NCI-H345 (cell line): ENCODE data around the gene CLTCL1.

Experiments used
- DNase-seq: peaks from one replicate; lab custom pipeline; 2025; lab: John Stamatoyannopoulos, UW

The CLTCL1 gene

DNA sequence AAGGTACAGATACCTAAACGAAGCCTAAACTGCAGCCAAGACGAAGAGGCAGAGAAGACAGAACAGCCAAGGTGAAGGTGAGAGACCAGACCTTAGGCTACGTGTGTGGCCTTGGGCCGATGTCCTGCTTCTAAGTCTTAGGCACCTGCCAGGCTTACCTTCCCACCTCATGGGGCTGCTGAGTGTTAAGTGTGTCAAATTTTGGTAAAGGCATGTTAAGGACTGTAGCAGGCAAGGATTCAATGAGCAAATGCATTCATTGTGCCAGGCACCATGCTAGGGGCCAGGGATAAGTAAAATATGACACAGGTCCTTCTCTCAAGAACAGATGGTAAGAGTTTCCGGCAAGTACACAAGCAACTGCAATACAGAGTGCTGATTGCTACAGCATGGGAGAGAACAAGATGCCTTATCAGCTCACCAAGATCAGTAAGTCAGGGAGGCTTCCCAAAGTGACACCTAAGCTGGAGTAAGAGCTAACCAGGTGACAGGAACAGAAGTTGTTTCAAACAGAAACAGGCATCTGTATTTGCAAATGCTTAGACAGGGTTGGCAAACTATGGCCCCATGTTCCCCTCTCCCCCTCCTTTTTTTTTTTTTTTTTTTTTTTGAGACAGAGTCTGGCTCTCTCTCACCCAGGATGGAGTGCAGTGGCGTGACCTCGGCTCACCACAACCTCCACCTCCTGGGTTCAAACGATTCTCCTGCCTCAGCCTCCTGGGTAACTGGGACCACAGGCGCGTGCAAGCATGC is 46.7 kb downstream of the CLTCL1 start:
- DNase-seq = no peak

DNA sequence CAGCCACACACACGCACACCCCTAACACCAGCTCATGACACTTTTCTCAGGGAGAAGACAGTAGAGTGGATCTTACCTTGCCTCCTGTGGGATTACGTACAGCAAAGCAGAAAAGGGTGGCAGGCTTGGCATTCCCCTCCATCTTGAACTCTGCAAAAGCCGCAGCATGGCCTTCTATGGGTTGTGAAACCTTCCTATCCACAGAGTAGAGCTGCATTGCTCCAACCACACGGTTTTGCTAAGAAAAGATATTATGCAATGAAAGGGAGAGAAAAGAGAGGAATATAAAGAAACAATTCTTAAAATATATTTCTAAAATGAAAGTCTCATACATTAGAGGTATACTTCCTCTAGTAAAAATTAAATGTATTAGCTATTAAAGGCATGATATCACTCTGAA is 48.8 kb downstream of the CLTCL1 start:
- DNase-seq = no peak

DNA sequence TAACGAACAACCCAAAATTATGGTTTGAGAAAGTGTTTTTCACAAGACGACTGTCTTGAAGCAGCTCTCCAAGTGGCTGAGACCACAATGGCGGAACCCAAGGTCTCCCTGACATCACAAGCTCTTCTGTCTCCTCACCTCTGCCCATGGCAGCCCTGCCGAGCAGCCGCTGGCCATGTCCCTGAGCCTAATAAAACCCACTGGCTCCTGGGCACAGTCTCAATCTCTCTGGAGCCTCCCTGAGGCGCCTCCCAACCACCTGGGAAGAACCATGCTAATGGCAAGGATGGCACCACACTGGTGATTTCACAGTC is 50.0 kb downstream of the CLTCL1 start:
- DNase-seq = no peak

DNA sequence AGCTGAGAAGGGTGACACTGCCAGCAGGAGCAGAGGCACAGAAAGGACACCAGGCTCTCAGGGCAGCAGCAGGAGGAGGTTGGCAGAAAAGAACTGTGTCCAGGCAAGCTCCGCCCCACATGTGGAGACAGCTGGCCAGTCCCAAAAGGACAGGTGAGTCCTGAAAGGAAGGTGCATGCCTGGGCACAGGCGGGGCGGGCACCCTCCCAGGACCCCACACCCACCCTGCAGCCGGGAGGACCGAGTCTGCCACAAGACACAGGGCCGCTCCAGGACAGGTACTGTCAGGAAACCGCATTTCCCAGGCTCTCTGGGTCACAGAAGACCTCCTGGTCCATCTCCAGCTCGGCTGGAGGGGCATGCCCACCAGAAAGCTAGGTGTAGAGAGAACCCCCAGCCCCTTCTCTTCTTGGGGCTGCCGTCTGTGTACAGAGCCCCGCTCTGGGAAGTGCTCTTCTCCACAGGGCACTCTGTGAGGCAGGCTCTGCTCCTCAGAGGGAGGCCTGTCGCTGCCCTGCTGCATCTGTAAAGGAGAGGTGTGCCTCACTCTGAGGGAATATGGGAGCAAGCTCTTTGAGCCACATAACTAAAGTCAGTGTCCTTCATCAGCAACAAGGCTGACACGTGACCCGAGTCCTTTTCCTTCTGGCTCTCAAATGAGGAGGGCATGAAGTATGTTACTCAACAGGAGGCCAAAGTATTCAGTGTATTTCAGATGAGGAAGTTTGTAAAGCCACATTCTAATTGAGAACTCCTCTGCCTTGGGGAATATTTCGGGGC is 50.5 kb downstream of the CLTCL1 start:
- DNase-seq = no peak

DNA sequence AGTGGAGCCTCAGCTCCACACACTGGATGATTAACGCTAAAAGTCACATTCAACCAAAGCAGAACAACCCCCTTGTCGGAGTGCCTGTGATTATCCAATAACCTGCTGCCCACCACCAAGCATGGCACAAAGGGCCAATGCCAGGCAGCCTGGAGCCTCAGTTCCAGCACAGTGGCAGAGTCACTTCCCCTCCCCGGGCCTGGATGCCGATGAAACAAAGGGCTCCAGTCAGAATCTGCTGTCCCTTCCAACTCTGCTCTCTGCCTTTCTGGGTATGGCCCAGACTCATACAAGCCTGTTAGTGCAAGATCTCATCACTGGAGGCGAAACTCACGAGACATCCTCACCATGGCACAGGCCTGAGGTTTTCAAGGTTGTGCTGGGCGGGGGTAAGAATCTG is 52.1 kb downstream of the CLTCL1 start:
- DNase-seq = no peak

GRCh38 chr22:19238900-19239299 is 52.6 kb downstream of the CLTCL1 start:
- DNase-seq = no peak

- no peak for DNase-seq
Observed at GRCh38 chr22:19235874-19236273, 55.6 kb downstream of the CLTCL1 start.

DNA sequence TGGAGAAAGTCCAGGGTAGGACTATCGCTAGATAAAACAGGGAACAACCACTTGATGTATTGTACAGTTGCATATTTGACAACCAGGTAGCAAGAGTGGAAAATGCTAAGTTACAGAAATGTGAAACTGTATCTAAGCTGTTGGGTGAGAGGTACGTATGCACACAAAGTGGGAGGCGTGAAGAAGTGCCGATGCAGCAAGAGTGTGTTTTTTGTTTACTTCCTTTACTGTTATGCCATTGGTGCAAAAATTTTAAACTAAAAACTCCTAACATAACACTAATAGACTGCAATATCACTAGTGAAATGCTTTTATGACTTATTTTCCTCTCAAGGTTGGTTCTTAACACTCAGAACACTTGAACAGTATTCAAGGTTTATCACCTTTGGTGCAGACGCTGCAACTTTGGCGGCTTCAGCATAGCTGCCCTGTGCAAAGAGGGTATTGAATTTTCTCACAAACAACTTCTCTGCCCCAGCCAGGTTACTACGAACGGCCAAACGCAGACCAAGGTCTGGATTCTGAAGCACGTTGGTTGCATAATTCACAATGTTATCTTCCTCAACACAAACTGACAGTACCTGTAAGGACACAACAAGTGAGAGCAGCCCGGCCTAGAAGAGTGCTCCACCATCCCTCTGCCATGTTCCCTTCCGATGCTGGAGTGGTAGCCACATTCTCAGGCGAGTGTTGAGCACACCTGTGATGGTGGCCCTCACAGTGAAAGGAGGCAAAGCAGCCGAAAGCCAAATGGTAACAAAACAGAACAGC is 57.2 kb downstream of the CLTCL1 start:
- DNase-seq = no peak

DNA sequence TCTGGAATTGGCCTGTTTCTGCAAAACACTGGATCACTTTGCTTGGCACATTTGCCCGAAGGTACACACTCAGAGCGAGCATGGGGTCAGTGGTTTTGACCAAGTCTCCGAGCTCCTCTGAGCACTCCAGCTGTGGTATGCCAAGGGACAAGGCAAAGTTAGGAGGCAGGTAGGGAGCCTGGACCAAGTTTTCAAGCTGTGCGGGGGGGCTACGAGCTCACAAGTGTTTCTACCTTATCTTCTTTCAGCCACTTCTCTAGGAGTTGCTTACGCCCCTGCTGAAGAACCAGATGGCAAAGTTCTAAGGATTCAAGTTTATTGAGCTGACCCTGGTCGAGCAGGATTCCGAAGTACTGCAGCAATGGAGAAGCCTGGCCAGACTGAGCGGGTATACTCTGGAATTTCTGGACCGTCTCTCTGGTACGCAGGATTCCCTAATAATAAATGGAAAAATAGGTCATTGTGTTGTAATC is 58.3 kb downstream of the CLTCL1 start:
- no peak for DNase-seq

DNA sequence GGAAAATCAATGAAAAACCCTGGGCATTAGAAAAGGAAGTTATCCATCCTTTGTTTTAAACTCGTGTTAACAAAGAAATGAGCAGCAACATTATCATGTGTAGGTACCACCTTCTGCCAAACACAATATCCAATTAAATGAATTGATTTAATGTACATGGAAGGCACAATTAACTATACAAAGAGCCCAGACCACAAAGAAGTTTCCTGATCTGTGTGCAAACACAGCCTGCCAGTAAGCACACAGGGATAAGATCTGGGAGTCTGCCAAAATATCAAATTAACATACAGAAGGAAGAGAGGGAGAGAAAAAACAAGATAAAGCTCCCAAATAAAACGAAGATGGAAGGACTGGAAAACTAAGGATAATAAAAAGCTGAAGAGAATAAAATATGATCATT is 58.9 kb downstream of the CLTCL1 start:
- DNase-seq = peak; percentile 59

- no peak for DNase-seq
Observed at GRCh38 chr22:19231986-19232385, 59.5 kb downstream of the CLTCL1 start.

GRCh38 chr22:19229600-19229999 is 61.9 kb downstream of the CLTCL1 start:
- DNase-seq = no peak

- no peak for DNase-seq
Observed at GRCh38 chr22:19228179-19228578, 63.3 kb downstream of the CLTCL1 start.

DNA sequence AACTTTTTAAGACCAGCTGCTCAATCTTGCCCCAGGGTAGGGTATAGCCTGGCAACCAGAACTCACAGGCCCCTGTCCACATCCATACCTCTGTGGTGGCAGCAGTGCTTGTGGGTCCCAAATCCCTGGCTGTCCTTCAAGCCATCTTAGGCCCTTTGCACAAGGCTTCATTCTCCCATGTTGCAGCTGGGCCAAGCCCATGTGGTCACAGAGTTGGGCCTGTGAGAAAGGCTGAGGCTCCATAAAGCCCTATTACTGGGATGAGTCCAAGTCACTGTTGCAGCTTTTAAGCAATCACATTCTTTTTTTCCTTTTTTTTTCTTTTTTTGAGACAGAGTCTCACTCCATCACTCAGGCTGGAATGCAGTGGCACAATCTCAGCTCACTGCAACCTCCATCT is 65.1 kb downstream of the CLTCL1 start:
- DNase-seq = no peak

- DNase-seq = no peak
Observed at GRCh38 chr22:19225560-19225959, 66.0 kb downstream of the CLTCL1 start.

- DNase-seq = no peak
Observed at GRCh38 chr22:19224985-19225384, 66.5 kb downstream of the CLTCL1 start.

DNA sequence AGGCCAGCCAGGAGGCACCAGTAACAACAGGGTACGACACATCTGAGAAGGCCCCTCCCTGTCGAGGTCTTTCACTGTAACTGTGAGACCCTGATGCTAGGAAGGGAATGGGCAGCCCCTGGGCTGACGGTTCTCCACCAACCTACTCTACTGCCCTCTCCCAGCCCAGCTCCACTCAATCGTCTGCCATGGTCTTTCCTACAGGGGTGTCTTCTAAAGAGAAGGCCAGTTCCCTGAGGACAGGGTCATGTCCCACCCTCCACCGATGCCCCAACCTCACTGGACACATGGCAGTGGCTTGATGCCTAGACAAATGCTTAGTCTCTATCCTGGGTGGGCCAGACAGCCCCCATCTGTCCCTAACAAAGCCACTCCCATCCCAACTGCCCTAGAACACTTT is 67.0 kb downstream of the CLTCL1 start:
- DNase-seq = no peak

- no peak for DNase-seq
Observed at GRCh38 chr22:19223617-19224016, 67.9 kb downstream of the CLTCL1 start.

DNA sequence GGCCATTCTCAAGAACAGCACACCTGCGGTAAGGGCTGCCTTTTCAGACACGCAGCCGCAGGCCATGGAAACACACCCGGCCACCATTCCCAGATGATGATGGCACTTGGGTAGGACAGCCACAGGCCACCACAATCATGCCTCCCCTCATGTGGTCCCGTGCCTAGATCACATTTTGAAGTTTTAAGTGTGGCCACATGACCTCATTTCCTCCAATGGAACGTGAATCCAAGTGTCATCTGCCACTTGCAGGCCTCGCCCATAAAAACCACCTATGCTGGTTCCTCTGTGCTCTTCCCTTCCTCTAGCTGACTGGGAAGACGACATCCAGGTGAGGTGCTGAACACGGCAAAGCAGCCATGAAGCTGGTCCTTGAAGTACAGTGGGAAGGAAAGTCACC is 68.4 kb downstream of the CLTCL1 start:
- no peak for DNase-seq

DNA sequence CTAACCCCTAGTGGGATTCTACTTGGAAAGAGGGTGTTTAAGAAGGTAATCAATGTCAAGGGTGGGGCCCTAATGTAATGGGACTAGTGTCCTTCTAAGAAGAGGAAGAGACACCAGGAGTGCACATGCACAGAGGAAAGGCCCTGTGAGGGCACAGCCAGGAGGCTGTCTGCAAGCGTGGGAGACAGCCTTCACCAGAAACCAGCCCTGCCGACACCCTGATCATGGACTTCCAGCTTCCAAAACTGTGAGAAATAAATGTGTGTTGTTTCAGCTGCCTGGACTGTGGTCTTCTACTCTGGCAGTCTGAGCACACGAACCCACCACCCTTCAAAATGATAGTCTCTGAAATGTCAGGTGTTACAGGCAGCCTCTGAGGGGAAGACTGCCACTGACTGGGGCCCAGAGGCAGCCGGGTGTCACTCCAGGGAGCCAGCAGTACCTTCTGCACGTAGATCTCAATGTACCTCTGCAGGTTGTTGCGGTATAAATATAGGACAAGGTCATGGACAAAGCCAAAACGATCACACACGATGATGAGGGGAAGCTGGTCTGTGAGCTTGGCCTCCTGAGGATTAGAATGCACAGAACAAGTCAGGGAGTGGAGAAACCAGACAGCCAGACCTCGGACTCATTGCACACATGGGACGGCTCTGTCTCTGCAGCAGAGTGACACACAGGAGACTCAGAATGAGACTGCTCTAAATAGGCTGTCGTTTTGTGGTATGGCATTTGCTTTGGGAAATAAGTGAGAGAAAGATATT is 69.1 kb downstream of the CLTCL1 start:
- no peak for DNase-seq

- DNase-seq = no peak
Observed at GRCh38 chr22:19220867-19221266, 70.7 kb downstream of the CLTCL1 start.
